Activated naive CD4-positive, alpha-beta T cell (primary cell): ENCODE data around the gene ARL5B.
"Not testable (repeated sequence)": the region's sequence is repeated elsewhere in the genome, so short reads cannot be mapped to it uniquely, and the experiment has no call there.

Experiments used
- DNase-seq, 4 experiments: peaks; one replicate each; lab custom pipeline; 2025; lab: John Stamatoyannopoulos, UW

Gene ARL5B, protein sequence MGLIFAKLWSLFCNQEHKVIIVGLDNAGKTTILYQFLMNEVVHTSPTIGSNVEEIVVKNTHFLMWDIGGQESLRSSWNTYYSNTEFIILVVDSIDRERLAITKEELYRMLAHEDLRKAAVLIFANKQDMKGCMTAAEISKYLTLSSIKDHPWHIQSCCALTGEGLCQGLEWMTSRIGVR

DNA sequence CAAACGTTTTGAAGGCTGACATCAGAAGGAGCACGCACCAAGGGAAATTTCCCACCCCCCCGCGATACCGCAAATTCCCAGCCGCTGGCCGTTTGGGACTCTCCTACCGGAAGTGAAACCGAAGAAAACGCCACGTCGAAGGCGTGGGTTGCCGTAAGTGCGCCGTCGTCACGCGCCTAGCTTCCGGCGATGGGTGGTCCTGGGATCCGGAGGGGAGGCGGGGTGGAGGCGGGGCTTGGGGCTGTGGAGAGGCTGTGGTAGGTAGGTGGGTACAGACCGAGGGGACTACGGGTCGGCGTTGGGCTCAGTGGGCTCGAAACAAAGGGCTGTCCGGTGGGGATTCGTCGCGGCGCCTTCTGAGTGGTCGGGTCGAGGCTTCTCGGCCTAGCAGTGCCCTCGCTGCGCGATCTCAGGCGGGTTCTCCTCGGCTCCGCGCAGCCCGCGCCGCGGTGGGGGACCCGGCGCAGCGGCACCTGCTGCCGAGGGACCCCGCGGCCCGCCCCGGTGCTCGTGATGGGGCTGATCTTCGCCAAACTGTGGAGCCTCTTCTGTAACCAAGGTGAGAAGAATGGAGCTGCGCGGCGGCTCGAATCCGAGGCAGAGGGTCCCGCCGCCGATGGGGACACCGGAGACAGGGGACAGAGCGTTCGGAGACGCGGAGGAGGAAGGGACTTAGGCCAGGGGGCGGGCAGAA, at the start of gene ARL5B:
TSS of gene ARL5B (plus strand) at position 307 of the 694 bp plus-strand sequence. CDS start at position 514, 207 bp downstream.
- DNase-seq: peak; percentile 81 to 92 (median 86)

DNA sequence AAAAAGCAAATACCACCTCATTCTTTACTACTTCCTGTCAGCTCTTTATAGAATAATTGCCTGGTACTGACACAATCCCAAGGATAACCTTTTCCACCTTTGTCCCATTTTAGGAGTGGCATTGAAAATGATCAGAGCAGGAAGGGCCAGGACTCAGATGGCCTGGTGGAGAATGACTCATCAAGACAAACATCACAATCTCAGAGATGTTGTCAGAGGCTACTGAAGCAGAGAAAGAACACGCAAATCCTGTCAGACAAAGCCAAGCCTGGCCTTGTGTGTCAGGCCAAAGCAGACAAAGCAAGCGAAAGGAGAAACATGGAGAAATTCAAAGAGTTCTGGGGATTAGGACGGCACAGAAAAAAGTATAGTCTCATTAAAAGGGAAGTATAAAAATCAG, 48.7 kb upstream of the ARL5B start:
- DNase-seq: no peak

DNA sequence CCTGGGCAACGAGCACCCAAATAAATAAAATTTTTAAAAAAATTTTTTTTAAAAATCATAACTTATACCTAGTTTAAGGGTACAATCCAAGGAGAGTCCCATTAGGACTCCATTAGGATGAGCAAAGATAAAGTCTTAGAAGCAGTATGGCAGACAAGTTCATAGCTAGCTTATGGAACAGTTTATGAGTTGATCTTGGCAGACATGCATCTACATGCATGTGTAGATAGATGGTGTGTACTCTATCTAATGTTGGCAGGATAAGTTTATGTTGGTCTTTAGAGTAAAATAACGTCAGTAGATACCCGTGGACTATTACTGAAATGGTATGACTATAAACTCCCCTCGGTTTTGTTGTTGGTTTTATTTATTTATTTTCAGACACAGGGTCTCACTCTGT, 48.1 kb upstream of the ARL5B start:
- no peak for DNase-seq

DNA sequence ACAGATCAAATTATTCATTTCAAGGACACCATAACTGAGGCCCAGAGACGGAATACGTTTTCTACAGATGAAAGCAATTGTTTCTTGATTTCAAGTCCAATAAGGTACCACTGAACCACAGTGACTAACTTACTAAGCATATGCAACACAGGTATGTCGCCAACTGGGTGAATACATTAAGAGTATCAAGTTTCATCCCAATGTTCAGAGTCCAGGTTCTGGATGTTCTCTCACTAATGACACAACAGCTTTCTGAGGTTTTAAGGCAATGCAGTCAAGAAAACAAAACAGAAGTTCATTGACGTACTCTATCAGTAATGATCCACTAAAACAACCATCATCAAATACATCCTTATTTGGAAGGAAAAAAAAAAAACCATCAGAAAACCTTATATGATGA, 43.6 kb upstream of the ARL5B start:
- DNase-seq: no peak

DNA sequence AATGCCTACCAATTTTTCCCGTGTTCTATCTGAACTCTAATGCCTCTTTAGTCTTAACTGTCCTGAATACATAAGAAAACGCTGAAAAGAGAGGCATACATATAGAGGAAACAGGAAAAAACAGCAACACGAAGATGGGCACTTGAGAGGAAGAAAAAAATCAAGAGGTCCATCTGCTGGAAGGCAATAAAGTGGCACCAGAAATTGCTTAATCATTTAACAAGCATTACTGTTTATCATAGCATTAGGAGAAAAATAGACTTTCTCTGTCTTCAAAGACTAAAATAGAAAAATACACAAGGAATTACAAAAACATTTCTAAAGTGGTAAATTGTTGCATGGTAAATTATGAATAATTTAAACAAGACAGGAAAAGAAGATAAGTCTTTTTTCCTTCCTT, 42.9 kb upstream of the ARL5B start:
- DNase-seq: no peak

DNA sequence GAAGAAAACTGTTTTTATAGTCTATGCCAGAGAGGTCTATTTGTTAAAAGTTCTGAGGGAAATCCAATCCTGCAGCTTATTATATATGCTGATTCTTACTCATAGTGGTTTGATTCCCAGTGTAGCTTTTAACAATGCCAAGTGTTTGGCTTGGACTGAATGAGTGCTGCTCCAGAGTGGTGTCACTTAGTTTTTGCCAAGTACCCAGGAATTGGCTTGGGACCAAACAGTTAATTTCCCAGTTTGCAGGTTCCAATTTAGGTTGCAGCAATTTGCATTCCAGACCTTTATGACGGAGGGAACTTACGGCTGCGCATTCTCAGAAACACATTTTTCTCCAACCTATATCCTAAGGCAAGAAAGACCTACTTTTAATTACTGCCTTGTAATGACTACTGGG, 40.2 kb upstream of the ARL5B start:
- DNase-seq: no peak

DNA sequence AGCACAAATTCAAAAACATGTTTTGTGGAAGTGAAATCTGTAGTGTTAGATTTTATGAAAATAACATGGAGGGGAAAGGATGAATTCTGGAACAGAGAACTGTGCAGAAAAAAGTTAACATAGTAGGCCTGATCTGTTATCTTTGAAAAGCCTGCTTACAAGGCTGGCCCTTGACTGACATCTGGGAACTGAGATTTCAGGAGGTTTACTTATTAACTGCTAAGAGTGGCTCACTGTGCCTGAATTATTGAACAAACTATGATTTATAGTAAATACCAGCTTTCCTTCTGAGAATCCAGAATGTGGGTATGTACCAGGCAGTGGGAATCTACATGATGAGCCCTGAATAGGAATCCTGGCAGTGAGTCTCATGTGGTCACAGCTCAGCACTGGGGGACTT, 38.4 kb upstream of the ARL5B start:
- DNase-seq: no peak

DNA sequence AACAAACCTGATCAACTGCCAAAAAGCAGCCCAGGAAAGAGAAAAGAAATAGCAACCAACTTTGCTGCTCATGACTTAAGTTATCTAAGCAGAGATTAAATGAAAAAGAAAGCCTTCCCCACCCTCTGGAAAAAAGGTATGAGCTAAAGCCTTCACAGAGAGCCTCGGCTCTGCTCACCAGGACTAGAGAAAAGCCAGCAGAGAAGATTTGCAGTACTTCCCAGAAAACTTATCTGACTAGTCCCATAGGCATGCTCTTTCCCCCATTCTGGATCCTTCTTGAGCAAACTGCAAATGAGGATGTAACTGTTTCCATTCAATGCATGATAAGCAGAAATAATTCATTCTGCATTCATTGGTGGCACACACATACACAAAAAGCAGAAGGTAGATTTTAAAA, 35.6 kb upstream of the ARL5B start:
- not testable (repeated sequence) for DNase-seq

DNA sequence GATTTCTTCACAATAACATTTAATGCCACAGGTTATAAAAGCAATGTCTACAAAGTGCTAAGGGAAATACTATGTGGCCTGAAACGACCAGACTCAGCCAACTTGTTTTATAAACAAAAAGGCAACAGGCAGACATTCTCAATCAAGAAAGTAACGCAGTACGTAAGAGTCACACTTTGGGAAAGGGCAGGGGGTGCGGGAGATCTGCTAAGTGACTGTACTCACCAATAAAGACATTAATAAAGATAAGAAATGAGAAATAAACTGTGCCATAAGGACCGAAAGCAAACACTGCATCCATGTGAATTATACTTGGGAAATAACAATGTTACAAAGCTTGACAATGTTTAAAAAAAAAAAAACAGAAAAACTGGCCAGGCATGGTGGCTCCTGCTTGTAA, 33.3 kb upstream of the ARL5B start:
- no peak for DNase-seq

DNA sequence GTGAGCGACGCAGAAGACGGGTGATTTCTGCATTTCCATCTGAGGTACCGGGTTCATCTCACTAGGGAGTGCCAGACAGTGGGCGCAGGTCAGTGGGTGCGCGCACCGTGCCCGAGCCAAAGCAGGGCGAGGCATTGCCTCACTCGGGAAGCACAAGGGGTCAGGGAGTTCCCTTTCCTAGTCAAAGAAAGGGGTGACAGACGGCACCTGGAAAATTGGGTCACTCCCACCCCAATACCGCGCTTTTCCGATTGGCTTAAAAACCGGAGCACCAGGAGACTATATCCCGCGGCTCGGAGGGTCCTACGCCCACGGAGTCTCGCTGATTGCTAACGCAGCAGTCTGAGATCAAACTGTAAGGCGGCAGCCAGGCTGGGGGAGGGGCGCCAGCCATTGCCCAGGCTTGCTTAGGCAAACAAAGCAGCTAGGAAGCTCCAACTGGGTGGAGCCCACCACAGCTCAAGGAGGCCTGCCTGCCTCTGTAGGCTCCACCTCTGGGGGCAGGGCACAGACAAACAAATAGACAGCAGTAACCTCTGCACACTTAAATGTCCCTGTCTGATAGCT, 31.7 kb upstream of the ARL5B start:
- DNase-seq: peak; percentile 13 to 74 (median 49)

DNA sequence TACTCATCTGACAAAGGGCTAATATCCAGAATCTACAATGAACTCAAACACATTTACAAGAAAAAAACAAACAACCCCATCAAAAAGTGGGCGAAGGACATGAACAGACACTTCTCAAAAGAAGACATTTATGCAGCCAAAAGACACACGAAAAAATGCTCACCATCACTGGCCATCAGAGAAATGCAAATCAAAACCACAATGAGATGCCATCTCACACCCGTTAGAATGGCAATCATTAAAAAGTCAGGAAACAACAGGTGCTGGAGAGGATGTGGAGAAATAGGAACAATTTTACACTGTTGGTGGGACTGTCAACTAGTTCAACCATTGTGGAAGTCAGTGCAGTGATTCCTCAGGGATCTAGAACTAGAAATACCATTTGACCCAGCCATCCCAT, 26.7 kb upstream of the ARL5B start:
- DNase-seq: not testable (repeated sequence)

DNA sequence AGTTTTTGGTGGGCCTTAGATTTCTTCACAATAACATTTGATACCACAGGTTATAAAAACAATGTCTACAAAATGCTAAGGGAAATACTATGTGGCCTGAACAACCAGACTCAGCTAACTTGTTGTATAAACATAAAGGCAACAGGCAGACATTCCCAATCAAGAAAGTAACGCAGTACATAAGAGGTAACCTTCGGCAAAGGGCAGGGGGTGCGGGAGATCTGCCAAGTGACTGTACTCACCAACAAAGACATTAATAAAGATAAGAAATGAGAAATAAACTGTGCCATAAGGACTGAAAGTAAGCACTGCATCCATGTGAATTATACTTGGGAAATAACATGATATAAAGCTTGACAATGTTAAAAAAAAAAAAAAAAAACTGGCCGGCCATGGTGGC, 23.2 kb upstream of the ARL5B start:
- no peak for DNase-seq

DNA sequence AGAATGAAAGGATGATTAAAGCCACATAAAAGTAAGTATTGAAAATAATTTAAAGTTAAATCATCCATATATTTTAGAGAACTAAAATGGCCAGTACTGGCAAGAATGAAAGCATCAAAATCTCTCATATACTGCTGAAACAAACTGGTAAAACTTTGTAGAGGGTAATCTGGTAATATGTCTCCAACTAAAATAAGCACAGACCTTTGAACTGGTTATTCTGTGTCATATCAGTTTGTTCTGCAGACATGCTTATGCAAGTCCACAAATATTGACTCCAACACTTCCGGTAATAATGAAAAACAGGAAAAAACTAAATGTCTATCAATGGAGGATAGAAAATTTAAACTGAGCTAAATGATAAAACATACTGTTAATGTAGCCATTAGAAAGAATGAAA, 21.8 kb upstream of the ARL5B start:
- DNase-seq: not testable (repeated sequence)

DNA sequence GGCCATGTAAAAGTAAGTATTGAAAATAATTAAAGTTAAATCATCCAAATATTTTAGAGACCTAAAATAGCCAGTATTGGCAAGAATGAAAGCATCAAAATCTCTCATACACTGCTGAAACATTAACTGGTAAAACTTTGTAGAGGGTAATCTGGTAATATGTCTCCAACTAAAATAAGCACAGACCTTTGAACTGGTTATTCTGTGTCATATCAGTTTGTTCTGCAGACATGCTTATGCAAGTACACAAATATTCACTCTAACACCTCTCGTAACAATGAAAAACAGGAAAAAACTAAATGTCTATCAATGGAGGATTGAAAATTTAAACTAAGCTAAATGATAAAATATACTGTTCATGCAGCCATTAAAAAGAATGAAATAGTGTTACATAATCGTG, 19.5 kb upstream of the ARL5B start:
- DNase-seq: not testable (repeated sequence)

DNA sequence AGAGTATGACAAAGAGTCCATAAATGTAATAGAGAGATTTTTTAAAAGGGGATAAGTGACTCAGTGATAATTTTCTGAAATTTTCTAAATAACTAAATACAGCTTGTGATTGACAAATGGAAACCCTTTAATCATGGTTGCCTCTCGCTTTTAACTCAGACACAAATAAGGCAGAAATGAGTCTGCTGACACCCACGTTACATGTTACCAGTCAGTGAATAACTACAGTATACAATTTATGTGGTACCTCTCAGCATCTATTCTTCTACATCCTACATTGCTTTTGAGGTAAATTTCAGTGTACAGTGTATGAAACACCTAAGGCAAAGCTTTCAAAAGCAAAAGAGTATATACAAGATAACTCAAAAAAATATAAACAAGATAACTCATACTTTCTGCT, 12.1 kb upstream of the ARL5B start:
- no peak for DNase-seq

DNA sequence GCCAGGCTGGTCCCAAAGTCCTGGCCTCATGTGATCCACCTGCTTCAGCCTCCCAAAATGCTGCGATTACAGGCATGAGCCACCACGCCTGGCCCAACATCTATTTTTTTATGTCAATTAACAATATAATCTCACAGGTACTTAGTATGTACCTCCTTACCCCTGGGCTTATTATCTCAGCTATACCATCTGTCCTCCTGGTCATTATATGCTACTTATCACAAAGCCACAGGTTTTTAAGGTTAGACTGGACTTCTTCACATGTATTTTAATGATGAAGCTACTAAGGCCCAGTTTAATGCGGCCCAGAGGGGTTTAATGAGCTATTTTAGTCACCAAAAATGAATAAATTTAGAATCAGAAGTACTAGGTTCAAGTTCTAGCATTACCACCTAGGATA, 11.3 kb upstream of the ARL5B start:
- DNase-seq: no peak

DNA sequence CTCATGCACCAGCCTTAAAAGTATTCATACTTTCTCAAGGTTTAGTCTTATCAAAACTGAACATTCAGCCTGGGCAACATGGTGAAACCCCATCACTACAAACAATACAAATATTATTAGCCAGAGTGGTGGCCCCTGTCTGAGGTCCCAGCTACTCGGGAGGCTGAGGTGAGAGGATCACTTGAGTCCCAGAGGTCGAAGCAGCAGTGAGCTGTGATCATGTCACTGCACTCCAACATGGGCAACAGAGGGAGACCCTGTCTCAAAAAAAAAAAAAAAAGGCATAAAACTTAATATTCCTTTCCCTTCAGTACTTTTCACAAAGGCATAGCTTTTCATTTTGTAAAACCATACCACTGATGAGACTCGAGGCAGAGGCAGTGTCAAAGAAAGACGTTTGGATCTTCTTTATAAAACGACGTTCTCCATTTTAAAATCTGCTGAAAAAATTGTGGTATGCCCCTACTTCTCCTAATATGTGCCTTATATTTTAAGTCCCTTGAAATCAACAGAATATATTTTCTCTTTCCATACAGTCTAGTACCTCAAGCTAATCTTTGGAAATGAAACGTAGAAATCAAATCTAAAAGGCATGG, 9.8 kb upstream of the ARL5B start:
- no peak for DNase-seq

DNA sequence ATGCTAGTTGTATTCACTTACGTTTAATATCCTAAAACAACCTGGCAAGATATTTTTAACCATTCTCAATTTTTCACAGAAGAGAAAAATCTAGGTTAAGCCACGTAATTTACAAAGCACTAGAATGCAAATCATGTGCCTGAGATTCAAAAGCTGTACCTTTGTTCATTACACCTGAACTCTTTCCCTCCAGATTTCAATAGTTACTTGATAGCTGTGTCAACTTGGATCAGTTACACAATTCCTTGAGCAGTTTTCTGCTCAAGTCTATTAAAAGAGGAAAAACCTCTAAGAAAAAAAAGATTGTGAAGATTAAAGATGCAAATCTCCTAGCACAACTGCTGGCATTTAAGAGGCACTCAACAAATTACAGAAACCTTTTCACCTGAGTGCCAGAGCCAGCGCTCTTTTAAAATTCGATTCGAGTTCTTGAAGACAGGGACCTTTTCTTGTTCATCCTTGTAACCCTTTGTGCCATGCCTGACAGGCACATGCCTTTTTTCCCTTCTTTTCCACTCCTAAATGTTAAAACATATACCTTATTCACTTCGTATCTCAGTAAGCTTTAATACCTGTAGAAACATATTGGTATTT, 8.7 kb upstream of the ARL5B start:
- DNase-seq: no peak

DNA sequence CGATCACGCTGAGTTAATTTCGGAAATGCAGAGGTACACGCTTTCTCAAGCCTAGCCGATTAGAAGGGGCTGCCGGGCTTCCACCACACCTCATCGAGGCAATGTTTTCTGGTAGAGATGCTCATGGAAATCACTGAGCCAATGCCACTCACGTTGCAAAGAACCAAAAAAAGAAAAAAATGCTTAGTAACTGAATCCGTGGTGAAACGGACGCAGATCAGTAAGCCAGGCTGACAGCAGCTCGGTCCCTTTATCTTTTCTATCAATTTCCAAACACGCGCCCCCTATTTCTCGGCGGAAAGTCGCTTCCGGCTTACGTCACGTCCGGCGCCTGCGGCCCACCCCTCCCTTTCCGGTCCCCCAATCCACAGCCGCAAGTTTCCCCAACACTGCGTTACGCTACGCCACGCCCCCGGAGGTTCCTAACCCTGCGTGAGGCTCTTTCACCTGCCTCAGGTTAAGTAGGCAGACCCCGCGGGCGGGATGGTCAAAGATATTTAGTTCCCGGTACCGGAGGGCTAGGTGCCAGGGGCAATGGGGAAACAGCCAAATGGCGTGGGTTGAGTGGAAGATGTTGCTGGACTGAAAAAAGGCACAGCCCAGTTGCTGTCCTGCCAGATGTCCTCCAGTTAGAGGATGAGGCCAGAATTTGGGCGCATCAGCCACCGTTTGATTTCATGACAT, 7.8 kb upstream of the ARL5B start, which contains the start of gene NSUN6:
TSS of gene NSUN6 (minus strand) at position 264 of the 684 bp plus-strand sequence. CDS start 384 bp downstream, outside the sequence.
- DNase-seq: peak; percentile 76 to 93 (median 84)

DNA sequence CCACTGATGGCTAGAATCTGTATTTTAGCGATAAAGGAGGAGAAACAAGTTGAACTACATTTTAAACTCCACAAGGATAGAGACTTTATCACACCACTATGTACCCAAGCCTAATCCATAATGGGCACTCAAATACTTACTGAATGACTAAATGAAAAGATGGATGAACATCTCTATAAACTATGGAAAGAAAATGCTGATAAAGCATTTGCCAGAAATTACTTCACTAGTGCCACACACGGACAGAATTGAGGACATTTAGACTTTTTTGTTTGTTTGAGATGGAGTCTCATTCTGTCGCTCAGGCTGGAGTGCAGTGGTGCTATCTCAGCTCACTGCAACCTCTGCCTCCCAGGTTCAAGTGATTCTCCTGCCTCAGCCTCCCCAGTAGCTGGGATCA, 6.1 kb upstream of the ARL5B start:
- DNase-seq: no peak

DNA sequence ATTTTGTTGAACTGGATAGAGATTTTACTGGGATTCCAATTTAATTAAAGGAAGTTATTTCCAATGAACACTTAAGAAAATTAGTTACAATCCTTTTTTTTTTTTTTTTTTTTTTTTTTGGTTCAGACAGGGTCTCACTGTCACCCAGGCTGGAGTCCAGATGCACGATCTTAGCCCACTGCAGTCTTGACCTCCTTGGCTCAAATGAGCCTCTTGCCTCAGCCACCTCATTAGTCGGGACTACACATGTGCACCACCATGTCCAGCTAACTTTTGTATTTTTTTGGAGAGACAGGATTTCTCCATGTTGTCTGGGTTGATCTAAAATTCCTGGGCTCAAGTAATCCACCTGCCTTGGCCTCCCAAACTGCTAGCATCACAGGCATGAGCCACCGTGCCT, 2.5 kb upstream of the ARL5B start:
- no peak for DNase-seq
